Heart left ventricle (tissue), 13 donors: Measurements from ENCODE around the gene TRPV3.

ENCODE experiments used
- POLR2A ChIP-seq, 2 donors: fragments of 450-650 bp; IDR thresholded peaks; one replicate each; pipeline ENCODE4 v1.6.1; 2017; ENCODE audit warnings: antibody characterized with exemption in 2 of 2, mild to moderate bottlenecking in 2 of 2, moderate library complexity in 2 of 2
- TF ChIP-seq, protein P1 (sequence below), 12 donors: fragments of 200-600 bp; sonication (generic) in 4 of 12; IDR thresholded peaks; one replicate each; pipeline versions ENCODE4 v1.5.0 to v1.8.0; 2018 to 2022; ENCODE audit warnings: antibody characterized with exemption in 12 of 12, mild to moderate bottlenecking in 5 of 12
- donor health status: ischemic (EF 13 %, LVEDD 7.1; RV severe dilation, severe dysfunction).
- donor health status: DM: no; HTN: yes; CAD: no.
- donor health status: DM: no; HTN: no; CAD: no.
- donor health status: ischemic (EF 25% LVEDD 6.9; RV normal size, moderate dysfunction).
- donor health status: ischemic (EF 25% LVEDD 5.7; RV mildly dilated, moderate dysfunction).
- donor health status: ischemic (EF 35%, LVEDD 5.7; RV mildly dilated, moderate dysfunction).
- donor health status: nonischemic (EF 11% LVEDD 7.7; RV severe dilation, severe dysfunction).
- donor health status: DM: yes; HTN: yes; CAD: no.
- donor health status: PGD.
- donor health status: ischemic (EF 29% LVEDD 5.4; RV normal size, mild dysfunction).
- donor health status: nonischemic (EF 23%, LVEDD 6.1; RV moderate dilation, normal function).

DNA sequence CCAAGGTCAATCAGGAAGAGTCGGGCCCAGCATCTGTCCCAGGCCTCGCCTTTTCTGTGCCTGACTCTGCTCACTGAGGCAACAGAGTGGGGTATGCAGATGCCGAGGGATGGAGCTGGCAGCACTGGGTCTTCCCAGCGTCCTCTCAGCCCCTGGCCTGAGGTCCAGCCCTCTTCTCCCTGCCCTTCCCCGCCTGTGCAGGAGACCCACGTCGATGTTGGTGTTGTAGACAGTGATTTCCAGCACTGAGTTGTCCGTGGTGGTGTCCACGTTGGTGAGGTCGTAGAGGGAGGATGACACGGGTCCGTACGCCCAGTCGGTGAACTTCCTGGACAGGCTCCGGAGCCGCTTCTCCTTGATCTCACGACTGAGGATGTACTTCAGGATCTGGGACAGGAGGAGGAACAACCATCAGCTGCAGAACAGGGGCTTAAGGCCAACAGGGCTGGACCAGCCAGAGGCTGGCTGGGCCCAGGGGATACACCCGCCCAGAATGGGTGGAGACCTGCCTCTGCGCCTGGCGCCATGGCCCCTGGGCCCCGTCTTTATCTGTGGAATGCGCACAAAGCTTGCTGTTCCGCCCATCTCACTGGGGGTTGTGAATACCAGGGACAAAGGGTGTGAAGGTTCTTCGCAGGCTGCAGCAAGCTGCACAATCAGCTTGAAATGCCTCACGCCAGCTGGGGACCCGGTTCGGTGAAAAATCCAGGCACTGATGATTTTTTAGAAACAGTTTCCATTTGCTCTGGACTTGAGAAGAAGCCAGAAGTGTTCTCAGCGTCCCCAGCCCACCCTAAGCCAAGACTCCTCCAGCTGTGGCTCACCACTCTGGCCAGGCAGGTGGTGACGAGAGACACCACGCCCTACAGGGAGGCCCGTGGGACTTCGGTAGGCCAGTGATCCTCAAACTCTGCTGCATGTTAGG, 27.5 kb downstream of the TRPV3 start:
- TF ChIP-seq, protein P1, sequence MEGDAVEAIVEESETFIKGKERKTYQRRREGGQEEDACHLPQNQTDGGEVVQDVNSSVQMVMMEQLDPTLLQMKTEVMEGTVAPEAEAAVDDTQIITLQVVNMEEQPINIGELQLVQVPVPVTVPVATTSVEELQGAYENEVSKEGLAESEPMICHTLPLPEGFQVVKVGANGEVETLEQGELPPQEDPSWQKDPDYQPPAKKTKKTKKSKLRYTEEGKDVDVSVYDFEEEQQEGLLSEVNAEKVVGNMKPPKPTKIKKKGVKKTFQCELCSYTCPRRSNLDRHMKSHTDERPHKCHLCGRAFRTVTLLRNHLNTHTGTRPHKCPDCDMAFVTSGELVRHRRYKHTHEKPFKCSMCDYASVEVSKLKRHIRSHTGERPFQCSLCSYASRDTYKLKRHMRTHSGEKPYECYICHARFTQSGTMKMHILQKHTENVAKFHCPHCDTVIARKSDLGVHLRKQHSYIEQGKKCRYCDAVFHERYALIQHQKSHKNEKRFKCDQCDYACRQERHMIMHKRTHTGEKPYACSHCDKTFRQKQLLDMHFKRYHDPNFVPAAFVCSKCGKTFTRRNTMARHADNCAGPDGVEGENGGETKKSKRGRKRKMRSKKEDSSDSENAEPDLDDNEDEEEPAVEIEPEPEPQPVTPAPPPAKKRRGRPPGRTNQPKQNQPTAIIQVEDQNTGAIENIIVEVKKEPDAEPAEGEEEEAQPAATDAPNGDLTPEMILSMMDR (IDR thresholded peaks at IDR 0.05), result no peak
- no peak for TF ChIP-seq POLR2A (IDR thresholded peaks at IDR 0.05)
